SHP77 (cell line): ENCODE results near the gene HSF2BP.
"Not testable (repeated sequence)": the region's sequence is repeated elsewhere in the genome, so short reads cannot be mapped to it uniquely, and the experiment has no call there.

Experiments
- DNase-seq, 2 experiments: peaks; one replicate each; lab custom pipeline; 2025; lab: John Stamatoyannopoulos, UW

Gene HSF2BP

GRCh38 chr21:43619344-43619743 is 39.9 kb downstream of the HSF2BP start:
- no peak for DNase-seq

GRCh38 chr21:43618940-43619339 is 40.3 kb downstream of the HSF2BP start:
- DNase-seq, result no peak

- not testable (repeated sequence) for DNase-seq
Measured at GRCh38 chr21:43616861-43617260, 42.4 kb downstream of the HSF2BP start.

GRCh38 chr21:43614839-43615238 is 44.4 kb downstream of the HSF2BP start:
- no peak for DNase-seq

GRCh38 chr21:43613755-43614638 is 45.3 kb downstream of the HSF2BP start:
- no peak for DNase-seq

- peak; percentile 78 to 83 for DNase-seq
Measured at GRCh38 chr21:43611598-43612369, 47.5 kb downstream of the HSF2BP start.

- peak; percentile 67 to 75 for DNase-seq
Measured at GRCh38 chr21:43609501-43610340, 49.6 kb downstream of the HSF2BP start.

GRCh38 chr21:43608664-43609063 is 50.6 kb downstream of the HSF2BP start:
- no peak for DNase-seq

GRCh38 chr21:43608225-43608624 is 51.1 kb downstream of the HSF2BP start:
- no peak for DNase-seq

- DNase-seq, result no peak
Measured at GRCh38 chr21:43605320-43606215, 53.7 kb downstream of the HSF2BP start.

GRCh38 chr21:43604505-43605204 is 54.6 kb downstream of the HSF2BP start:
- DNase-seq, result no peak

- peak in 1 of 2 experiments; percentile 23 for DNase-seq
Measured at GRCh38 chr21:43603641-43604504, 55.4 kb downstream of the HSF2BP start.

GRCh38 chr21:43603233-43603626 is 56.1 kb downstream of the HSF2BP start:
- peak; percentile 24 to 38 for DNase-seq

GRCh38 chr21:43602266-43603232 is 56.7 kb downstream of the HSF2BP start:
- no peak for DNase-seq

GRCh38 chr21:43600642-43601402 is 58.5 kb downstream of the HSF2BP start:
- peak; percentile 26 to 34 for DNase-seq

GRCh38 chr21:43599728-43600127 is 59.6 kb downstream of the HSF2BP start:
- no peak for DNase-seq

- no peak for DNase-seq
Measured at GRCh38 chr21:43598416-43599120, 60.7 kb downstream of the HSF2BP start.
